ENCODE results near the gene TMEM151B. TPM values are rescaled to one million over a fixed set of nuclear protein-coding genes. Genes with fewer than 3 reads are reported as not detected.

The TMEM151B gene
- total RNA-seq, 3 donors from 2014 or later (not counting 1 experiment from before 2014, with no cell fraction given): not detected

GRCh38 chr6:44284121-44284520 lies 13.9 kb downstream of the TMEM151B start:
- 56% methylated on average over 2 of the region's 2 CpGs for WGBS (ENCODE audit: insufficient coverage)
- H3K4me3 ChIP-seq (ENCODE audit: low read length): no peak overlapping the region
- DNase-seq: no peak
- H3K9me3 ChIP-seq (ENCODE audit: control insufficient read depth, insufficient read depth, low read length): no peaks in the 10 kb centered on the region
- peaks cover 5% of the 10 kb centered on the region for H3K27me3 ChIP-seq (ENCODE audit: control insufficient read depth, insufficient read depth, low read length)
- H3K27ac ChIP-seq (ENCODE audit: low read length): no peak overlapping the region
- Mint-ChIP-seq H3K36me3 (no peaks in the 10 kb centered on the region), H3K4me3 (no peak overlapping the region), H3K27ac (no peak overlapping the region), H3K4me1 (no peaks in the 10 kb centered on the region), H3K27me3 (ENCODE audit: low read depth in 2 of 2) (peaks cover 40 to 64% of the 10 kb centered on the region in 2 donors), H3K9me3 (no peaks in the 10 kb centered on the region)
- intact Hi-C loops (cut with micrococcal nuclease): no loop called here
- no peaks in the 10 kb centered on the region for H3K4me1 ChIP-seq (ENCODE audit: control insufficient read depth, insufficient read depth, low read length)
- no peaks in the 10 kb centered on the region for H3K36me3 ChIP-seq (ENCODE audit: control insufficient read depth, insufficient read depth, low read length)
- no peak for TF ChIP-seq CTCF (IDR thresholded peaks at IDR 0.05)
- ATAC-seq: no peak

- no peaks in the 10 kb centered on the region for H3K36me3 ChIP-seq (ENCODE audit: control insufficient read depth, insufficient read depth, low read length)
- no peaks in the 10 kb centered on the region for H3K4me1 ChIP-seq (ENCODE audit: control insufficient read depth, insufficient read depth, low read length)
- H3K27ac Mint-ChIP-seq: no peak overlapping the region
- H3K4me3 Mint-ChIP-seq: no peak overlapping the region
- H3K9me3 ChIP-seq (ENCODE audit: control insufficient read depth, insufficient read depth, low read length): no peaks in the 10 kb centered on the region
- WGBS (ENCODE audit: insufficient coverage): 79% methylated on average over 4 of the region's 4 CpGs
- no peak overlapping the region for H3K27ac ChIP-seq (ENCODE audit: low read length)
- no peak overlapping the region for H3K4me3 ChIP-seq (ENCODE audit: low read length)
- TF ChIP-seq CTCF (IDR thresholded peaks at IDR 0.05): no peak
- H3K9me3 Mint-ChIP-seq: no peaks in the 10 kb centered on the region
- H3K4me1 Mint-ChIP-seq: no peaks in the 10 kb centered on the region
- H3K27me3 Mint-ChIP-seq (ENCODE audit: low read depth in 2 of 2): peaks cover 42 to 70% of the 10 kb centered on the region in 2 donors
- ATAC-seq: no peak
- peaks cover 6% of the 10 kb centered on the region for H3K27me3 ChIP-seq (ENCODE audit: control insufficient read depth, insufficient read depth, low read length)
- intact Hi-C loops (cut with micrococcal nuclease): no loop called here
- no peak for DNase-seq
- no peaks in the 10 kb centered on the region for H3K36me3 Mint-ChIP-seq
Observed at GRCh38 chr6:44284867-44285266, 14.6 kb downstream of the TMEM151B start.

GRCh38 chr6:44285552-44286284 lies 15.5 kb downstream of the TMEM151B start:
- Histone ChIP-seq H3K4me1 (ENCODE audit: control insufficient read depth, insufficient read depth, low read length) (no peaks in the 10 kb centered on the region), H3K36me3 (ENCODE audit: control insufficient read depth, insufficient read depth, low read length) (no peaks in the 10 kb centered on the region), H3K9me3 (ENCODE audit: control insufficient read depth, insufficient read depth, low read length) (no peaks in the 10 kb centered on the region), H3K27me3 (ENCODE audit: control insufficient read depth, insufficient read depth, low read length) (peaks cover 6% of the 10 kb centered on the region), H3K27ac (ENCODE audit: low read length) (no peak overlapping the region), H3K4me3 (ENCODE audit: low read length) (no peak overlapping the region)
- Mint-ChIP-seq H3K27me3 (ENCODE audit: low read depth in 2 of 2) (peaks cover 48 to 73% of the 10 kb centered on the region in 2 donors), H3K4me1 (no peaks in the 10 kb centered on the region), H3K9me3 (no peaks in the 10 kb centered on the region), H3K36me3 (no peaks in the 10 kb centered on the region), H3K4me3 (no peak overlapping the region), H3K27ac (no peak overlapping the region)
- DNase-seq (no peak), ATAC-seq (no peak)
- WGBS (ENCODE audit: insufficient coverage): 84% methylated on average over 25 of the region's 25 CpGs
- intact Hi-C loops (cut with micrococcal nuclease): no loop called here
- TF ChIP-seq CTCF (IDR thresholded peaks at IDR 0.05): no peak

GRCh38 chr6:44286285-44286565 lies 16.0 kb downstream of the TMEM151B start:
- Histone ChIP-seq H3K9me3 (ENCODE audit: control insufficient read depth, insufficient read depth, low read length) (no peaks in the 10 kb centered on the region), H3K4me1 (ENCODE audit: control insufficient read depth, insufficient read depth, low read length) (no peaks in the 10 kb centered on the region), H3K36me3 (ENCODE audit: control insufficient read depth, insufficient read depth, low read length) (no peaks in the 10 kb centered on the region), H3K27ac (ENCODE audit: low read length) (no peak overlapping the region), H3K27me3 (ENCODE audit: control insufficient read depth, insufficient read depth, low read length) (peaks cover 6% of the 10 kb centered on the region), H3K4me3 (ENCODE audit: low read length) (no peak overlapping the region)
- ATAC-seq: no peak
- Mint-ChIP-seq H3K27ac (no peak overlapping the region), H3K9me3 (no peaks in the 10 kb centered on the region), H3K4me3 (no peak overlapping the region), H3K4me1 (no peaks in the 10 kb centered on the region), H3K27me3 (ENCODE audit: low read depth in 2 of 2) (peaks cover 49 to 74% of the 10 kb centered on the region in 2 donors), H3K36me3 (no peaks in the 10 kb centered on the region)
- WGBS (ENCODE audit: insufficient coverage): 90% methylated on average over 12 of the region's 12 CpGs
- intact Hi-C loops (cut with micrococcal nuclease): no loop called here
- no peak for TF ChIP-seq CTCF (IDR thresholded peaks at IDR 0.05)
- DNase-seq: no peak

All from natural killer cell (primary cell).